Measurements from ENCODE around the gene ASPSCR1. TPM values are rescaled to one million over a fixed set of nuclear protein-coding genes. Genes with fewer than 3 reads are reported as not detected.

ASPSCR1 gene
- total and polyA plus RNA-seq, 9 of the 15 experiments (the other 6 are each of a cell fraction or from before 2014, with no cell fraction given): 0.90 to 36.9 (median 11.6) TPM

GRCh38 chr17:82052638-82053059 lies 75.2 kb downstream of the ASPSCR1 start:
- in situ Hi-C loops (cut with MboI): no loop called here
- Histone ChIP-seq H3K9ac (ENCODE audit: insufficient read depth in 1 of 2, low read depth in 2 of 2, low read length in 2 of 2) (peak overlapping the region; percentile 80 to 97), H3K4me3 (peak overlapping the region; percentile 98), H3K9me3 (replicated peaks; ENCODE audit: control insufficient read depth, insufficient read depth, low read depth, low read length) (no peaks in the 10 kb centered on the region), H3K79me2 (ENCODE audit: control insufficient read depth, insufficient read depth, low read length) (peaks cover 28% of the 10 kb centered on the region), H4K20me1 (replicated peaks; ENCODE audit: control insufficient read depth, insufficient read depth, low read length) (0 out of 2 replicates have a peak, but pooled peaks cover 11% of the 10 kb centered on the region), H3K9me1 (ENCODE audit: control insufficient read depth, insufficient read depth, low read length) (no peaks in the 10 kb centered on the region), H3K4me1 (replicated peaks in 1 of 2; ENCODE audit: control insufficient read depth in 2 of 2, insufficient read depth in 2 of 2, low read length in 2 of 2) (peaks cover 6 to 92% of the 10 kb centered on the region in 2 experiments; a peak in 3 of 5 replicates), H2AFZ (ENCODE audit: low read depth, low read length) (no peak overlapping the region), H3K4me2 (ENCODE audit: insufficient read depth, low read length) (peak overlapping the region; percentile 88), H3K27ac (ENCODE audit: extremely low read depth, low read depth, low read length) (peak overlapping the region; percentile 68; the same call in 2 of the 3 replicates), H3K36me3 (ENCODE audit: control insufficient read depth, insufficient read depth, low read length) (peaks cover 75% of the 10 kb centered on the region; the same call in 2 of the 3 replicates), H3K27me3 (ENCODE audit: control insufficient read depth in 2 of 2, insufficient read depth in 2 of 2, low read length in 2 of 2) (no peaks in the 10 kb centered on the region)
- POLR2A ChIA-PET: interaction anchor here (0.6 to 1.0 kb wide), 4 partner anchors 46 to 730 kb away, joined by 3 read pairs; no protein-coding TSS in a partner anchor
- ATAC-seq (no peak), DNase-seq (ENCODE audit: extremely low read depth in 1 of 4, low spot score in 3 of 4) (no peak), FAIRE-seq (no peak)
- no TSS peak for BruUV-seq (replicated peaks)
- intact Hi-C loops (cut with micrococcal nuclease): no loop called here
- TF ChIP-seq E2F6 (IDR thresholded peaks at IDR 0.05; ENCODE audit: borderline replicate concordance in 1 of 2, extremely low read depth in 1 of 2, insufficient read depth in 1 of 2, insufficient read length in 1 of 2, low read depth in 1 of 2, low read length in 1 of 2, poor library complexity in 1 of 2, severe bottlenecking in 1 of 2) (peak in 1 of 2 experiments; percentile 4), ETV5 (CRISPR knock-in tag; IDR thresholded peaks at IDR 0.05; ENCODE audit: low read depth) (no peak), RERE (CRISPR knock-in tag; IDR thresholded peaks at IDR 0.05; ENCODE audit: borderline replicate concordance) (no peak), IRF1 (CRISPR knock-in tag; IDR thresholded peaks at IDR 0.05; ENCODE audit: borderline replicate concordance) (no peak)
- 4% methylated on average over 19 of the region's 19 CpGs for WGBS (ENCODE audit: insufficient coverage, low coverage, missing lambda C conversion rate)
- CTCF ChIA-PET (ENCODE audit: low intra/inter-chr PET ratio): no interaction called here

Measured in K562 (cell line).